CD4-positive, alpha-beta T cell (primary cell): Measurements from ENCODE around the gene MLC1. TPM values are rescaled to one million over a fixed set of nuclear protein-coding genes. Genes with fewer than 3 reads are reported as not detected.

Source experiments
- ATAC-seq: fragments of 200-7000 bp; cut with Tn5 transposase; one replicate; pipeline ENCODE4 v1.10.0; 2022; ENCODE audit warnings: mild to moderate bottlenecking; ENCODE audit not compliant: poor library complexity
- CTCF ChIA-PET: fragments of 350-600 bp; sonication (Branson Sonifier 250); formaldehyde crosslinking; loops from one replicate; lab custom pipeline; 2021; ENCODE audit warnings: antibody characterized with exemption, inconsistent platforms; lab: Charles Lee
- POLR2A ChIA-PET: fragments of 350-600 bp; sonication (Branson Sonifier 250); formaldehyde crosslinking; loops from one replicate; lab custom pipeline; 2021; ENCODE audit warnings: antibody characterized with exemption, inconsistent platforms; lab: Charles Lee
- DNase-seq, 14 experiments: peaks; one replicate each; pipeline ENCODE4 v3.0.0-alpha.2; 2013 to 2020; ENCODE audit warnings: mixed read lengths in 2 of 14
- H3K27ac ChIP-seq, 2 donors: one replicate each; pipeline versions ENCODE4 v1.5.1 to v1.7.0; 2013; ENCODE audit warnings: low read length in 2 of 2, low read depth in 1 of 2, mild to moderate bottlenecking in 1 of 2
- H3K27me3 ChIP-seq, 2 experiments: 1 replicate in 1 of 2; 2 replicates in 1 of 2; pipeline versions ENCODE4 v1.6.1 to v1.7.0; 2013; ENCODE audit warnings: low read length in 2 of 2, control low read depth in 1 of 2, mild to moderate bottlenecking in 1 of 2, moderate library complexity in 1 of 2; ENCODE audit not compliant: insufficient read depth in 2 of 2, control insufficient read depth in 1 of 2
- H3K36me3 ChIP-seq: one replicate; pipeline ENCODE4 v1.6.1; 2013; ENCODE audit warnings: low read length, control low read depth; ENCODE audit not compliant: insufficient read depth
- H3K4me1 ChIP-seq: one replicate; pipeline ENCODE4 v1.6.1; 2013; ENCODE audit warnings: low read length, control low read depth; ENCODE audit not compliant: insufficient read depth
- H3K4me3 ChIP-seq: one replicate; pipeline ENCODE4 v1.5.1; 2013; ENCODE audit warnings: mild to moderate bottlenecking, low read length, moderate library complexity
- H3K9me3 ChIP-seq, 2 experiments: 1 replicate in 1 of 2; 2 replicates in 1 of 2; pipeline versions ENCODE4 v1.6.1 to v1.7.0; 2013; ENCODE audit warnings: low read length in 2 of 2, mild to moderate bottlenecking in 2 of 2, control low read depth in 1 of 2, moderate library complexity in 1 of 2; ENCODE audit not compliant: control insufficient read depth in 1 of 2, insufficient read depth in 1 of 2
- H3K27ac Mint-ChIP-seq: one replicate; pipeline ENCODE4 v1.8.0; 2020; ENCODE audit warnings: mixed read lengths
- H3K27me3 Mint-ChIP-seq: one replicate; pipeline ENCODE4 v1.8.0; 2021; ENCODE audit warnings: mixed read lengths
- H3K36me3 Mint-ChIP-seq: one replicate; pipeline ENCODE4 v1.8.0; 2021; ENCODE audit warnings: low read depth, mixed read lengths
- H3K4me1 Mint-ChIP-seq: one replicate; pipeline ENCODE4 v1.8.0; 2021; ENCODE audit warnings: low read depth, mixed read lengths
- H3K4me3 Mint-ChIP-seq: one replicate; pipeline ENCODE4 v1.8.0; 2020; ENCODE audit warnings: mild to moderate bottlenecking, mixed read lengths
- H3K9me3 Mint-ChIP-seq: one replicate; pipeline ENCODE4 v1.8.0; 2020; ENCODE audit warnings: mixed read lengths
- CTCF ChIP-seq: fragments of 200-600 bp; IDR thresholded peaks from one replicate; pipeline ENCODE4 v1.8.0; 2022; ENCODE audit warnings: antibody characterized with exemption, mild to moderate bottlenecking
- intact Hi-C, 2 experiments: fragments of 100-400 bp; cut with DNase I in 1 of 2; cut with micrococcal nuclease in 1 of 2; formaldehyde crosslinking; loops; one replicate each; pipeline versions ENCODE4 v1.15.1 to v1.9.0; 2023 to 2025; cut with DNase I, micrococcal nuclease
- total RNA-seq, 174 experiments: library from RNA in 2 of 174; stranded (reverse) in 2 of 174; gene quantifications; one replicate each; pipeline ENCODE4 v1.2.3 and lab custom pipeline; 2021 to 2026

Gene MLC1
- total RNA-seq, 2 experiments from 2014 or later = 0.16 TPM; not detected in 1

DNA sequence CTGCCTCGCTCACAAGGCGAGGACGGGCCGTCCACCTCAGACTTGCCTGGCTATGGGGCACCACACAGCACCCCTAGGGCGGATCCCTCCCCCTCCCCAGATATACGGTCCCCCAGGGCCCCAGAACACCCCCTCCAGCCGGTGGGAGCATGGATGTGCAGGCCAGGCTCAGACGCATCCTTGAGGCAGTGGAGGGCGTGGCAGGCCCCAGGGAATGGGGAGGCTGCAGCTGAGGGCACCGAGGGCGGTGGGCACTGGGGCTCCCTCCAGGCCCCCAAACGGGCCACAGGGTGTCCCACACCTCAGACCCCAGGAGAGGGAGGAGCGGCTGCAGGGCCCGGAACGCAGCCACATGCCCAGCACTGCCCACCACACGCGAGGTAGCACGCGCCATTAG lies 39.2 kb downstream of the MLC1 start:
- no peak for TF ChIP-seq CTCF
- Mint-ChIP-seq H3K9me3 (no peaks in the 10 kb centered on the region), H3K4me3 (no peak overlapping the region), H3K4me1 (peaks cover 8% of the 10 kb centered on the region), H3K36me3 (no peaks in the 10 kb centered on the region), H3K27ac (no peak overlapping the region), H3K27me3 (peaks cover 21% of the 10 kb centered on the region)
- H3K9me3 ChIP-seq = no peaks in the 10 kb centered on the region
- intact Hi-C loops = no loop called here
- ChIA-PET CTCF (interaction anchor here (0.6 kb wide), 1 partner anchor 160 kb away, joined by 3 read pairs; no protein-coding TSS in a partner anchor), POLR2A (no interaction called here)
- H3K27ac ChIP-seq = no peak overlapping the region
- H3K36me3 ChIP-seq = no peaks in the 10 kb centered on the region
- H3K27me3 ChIP-seq = peaks cover 4 to 5% of the 10 kb centered on the region in 2 experiments
- no peak for DNase-seq
- H3K4me1 ChIP-seq = peaks cover 10% of the 10 kb centered on the region
- ATAC-seq = no peak
- H3K4me3 ChIP-seq = no peak overlapping the region

GRCh38 chr22:50045211-50046018 lies 39.8 kb downstream of the MLC1 start:
- ATAC-seq = no peak
- CTCF ChIA-PET = interaction anchor here (0.6 kb wide), 1 partner anchor 161 kb away, joined by 3 read pairs; no protein-coding TSS in a partner anchor

GRCh38 chr22:50044485-50045118 lies 40.6 kb downstream of the MLC1 start:
- no peaks in the 10 kb centered on the region for H3K36me3 Mint-ChIP-seq
- CTCF ChIA-PET = no interaction called here

More at GRCh38 chr22:50045211-50046018, 39.8 kb downstream of the MLC1 start:
- H3K27ac ChIP-seq = no peak overlapping the region
- Mint-ChIP-seq H3K4me3 (no peak overlapping the region), H3K27ac (no peak overlapping the region), H3K9me3 (no peaks in the 10 kb centered on the region), H3K27me3 (peaks cover 16% of the 10 kb centered on the region), H3K4me1 (peaks cover 8% of the 10 kb centered on the region), H3K36me3 (no peaks in the 10 kb centered on the region)
- H3K27me3 ChIP-seq = peaks cover 4 to 5% of the 10 kb centered on the region in 2 experiments
- intact Hi-C loops = no loop called here
- no peak for TF ChIP-seq CTCF
- H3K9me3 ChIP-seq = no peaks in the 10 kb centered on the region
- H3K36me3 ChIP-seq = no peaks in the 10 kb centered on the region
- H3K4me3 ChIP-seq = no peak overlapping the region
- POLR2A ChIA-PET = no interaction called here
- H3K4me1 ChIP-seq = peaks cover 10% of the 10 kb centered on the region
- no peak for DNase-seq

More at GRCh38 chr22:50044485-50045118, 40.6 kb downstream of the MLC1 start:
- no peak for DNase-seq
- H3K27me3 ChIP-seq = peaks cover 4 to 5% of the 10 kb centered on the region in 2 experiments
- Mint-ChIP-seq H3K4me1 (peaks cover 8% of the 10 kb centered on the region), H3K27me3 (peaks cover 16% of the 10 kb centered on the region), H3K27ac (no peak overlapping the region), H3K4me3 (no peak overlapping the region), H3K9me3 (no peaks in the 10 kb centered on the region)
- intact Hi-C loops = no loop called here
- no peak overlapping the region for H3K27ac ChIP-seq
- ATAC-seq = no peak
- H3K9me3 ChIP-seq = peaks cover 0 to 4% of the 10 kb centered on the region in 2 experiments
- H3K36me3 ChIP-seq = no peaks in the 10 kb centered on the region
- no peak overlapping the region for H3K4me3 ChIP-seq
- H3K4me1 ChIP-seq = peaks cover 10% of the 10 kb centered on the region
- TF ChIP-seq CTCF = no peak
- POLR2A ChIA-PET = no interaction called here
